ENCODE results near the gene ARPC1A.

Gene ARPC1A

DNA sequence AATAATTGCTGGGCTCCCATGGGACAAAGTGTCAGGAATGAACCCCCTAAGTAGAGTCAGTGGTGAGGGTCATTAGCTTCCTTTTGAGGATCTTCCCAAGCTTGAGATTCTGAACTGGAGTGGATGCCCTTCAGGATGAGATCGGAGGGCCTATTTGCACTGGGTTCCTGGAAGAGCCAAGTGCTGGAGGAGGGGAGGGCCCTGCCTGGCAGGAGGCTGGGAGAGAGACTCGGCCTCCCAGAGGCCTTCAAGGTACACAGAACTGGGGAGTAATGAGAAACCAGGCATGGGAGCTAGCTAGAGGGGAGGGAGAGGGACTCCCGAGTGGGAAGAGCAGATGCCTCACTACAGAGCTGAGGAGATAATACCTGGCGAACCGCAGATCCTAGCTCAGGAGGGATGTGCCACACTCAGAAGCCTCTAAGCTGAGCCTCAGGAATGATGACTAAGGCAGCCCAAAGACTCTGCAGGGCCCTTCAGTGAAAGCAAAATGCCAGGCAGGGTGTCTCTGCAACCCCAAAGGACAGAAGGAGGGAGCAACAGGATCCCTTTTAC is 73.3 kb downstream of the ARPC1A start:
- H4K8ac ChIP-seq (ENCODE audit: low read depth, low read length) = no peak overlapping the region
- WGBS (ENCODE audit: extremely low coverage, insufficient coverage, low lambda C conversion rate) = no CpG with 5 or more reads among the region's 5 CpGs
- no peak overlapping the region for H3K27ac ChIP-seq (ENCODE audit: low read depth, low read length)
- H2BK120ac ChIP-seq (ENCODE audit: low read depth, low read length) = no peak overlapping the region
- H3K27me3 ChIP-seq (ENCODE audit: insufficient read depth, low read length, poor library complexity) = no peaks in the 10 kb centered on the region
- H3K4me1 ChIP-seq (ENCODE audit: control insufficient read depth, low read depth, low read length) = no peaks in the 10 kb centered on the region
- no peak overlapping the region for H3K18ac ChIP-seq (ENCODE audit: low read length)
- H3K4me3 ChIP-seq (ENCODE audit: low read length) = no peak overlapping the region
- no peak overlapping the region for H3K56ac ChIP-seq (ENCODE audit: low read length)
- no peak overlapping the region for H2AK5ac ChIP-seq (ENCODE audit: low read length)
- no peak for DNase-seq
- H3K9ac ChIP-seq (ENCODE audit: low read length) = no peak overlapping the region
- peaks cover 24% of the 10 kb centered on the region for H3K36me3 ChIP-seq (ENCODE audit: control insufficient read depth, insufficient read depth, low read length)
- no peak overlapping the region for H2BK5ac ChIP-seq (ENCODE audit: low read length)
- H3K23ac ChIP-seq (ENCODE audit: low read length) = no peak overlapping the region
- no peak overlapping the region for H2BK15ac ChIP-seq (replicated peaks; ENCODE audit: low read depth)
- H4K5ac ChIP-seq (ENCODE audit: low read length) = no peak overlapping the region
- H3K79me2 ChIP-seq (ENCODE audit: control insufficient read depth, insufficient read depth, low read length) = no peaks in the 10 kb centered on the region
- no peak overlapping the region for H3K4ac ChIP-seq (ENCODE audit: low read depth, low read length)
- peaks cover 8% of the 10 kb centered on the region for H3K79me1 ChIP-seq (ENCODE audit: low read length)
- no peak overlapping the region for H3K4me2 ChIP-seq (ENCODE audit: low read length)

DNA sequence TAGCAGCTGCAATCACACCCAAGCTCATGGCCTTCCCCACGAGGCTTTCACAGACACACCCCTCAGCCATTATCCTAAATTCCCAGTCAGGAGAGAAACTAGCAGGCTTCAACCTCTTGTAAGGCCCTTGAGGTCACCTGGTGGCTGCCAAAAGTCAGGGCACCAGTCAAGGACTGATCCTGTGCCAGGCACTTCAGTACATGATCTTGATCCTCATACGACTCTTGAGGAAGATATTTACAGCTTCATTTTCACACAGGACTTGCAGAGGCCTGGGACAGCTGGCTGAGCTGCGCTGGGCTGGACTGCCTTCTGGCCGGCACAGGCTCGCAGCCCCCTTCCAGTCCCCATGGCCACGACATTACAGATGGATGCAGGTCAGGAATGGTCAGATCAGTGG is 73.9 kb downstream of the ARPC1A start:
- H3K36me3 ChIP-seq (ENCODE audit: control insufficient read depth, insufficient read depth, low read length) = peaks cover 28% of the 10 kb centered on the region
- no peak overlapping the region for H3K4me2 ChIP-seq (ENCODE audit: low read length)

DNA sequence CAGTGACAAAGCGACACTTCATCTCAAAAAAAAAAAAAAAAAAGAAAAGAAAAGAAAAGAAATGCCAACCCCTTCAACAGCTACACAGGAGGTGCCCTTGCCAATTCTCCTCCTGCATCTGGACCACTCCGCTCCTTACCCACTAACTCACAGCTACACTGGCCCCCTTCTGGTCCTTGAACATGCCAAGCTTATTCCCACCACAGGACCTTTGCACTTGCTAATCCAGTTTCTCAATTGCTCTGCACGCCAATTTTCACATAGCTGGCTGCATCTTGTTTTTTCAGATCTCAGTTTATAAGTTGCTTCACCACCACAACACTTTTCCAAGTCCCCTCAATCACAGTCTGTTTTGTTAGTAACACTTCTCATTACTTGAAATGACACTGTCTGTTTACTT is 77.2 kb downstream of the ARPC1A start:
- peaks cover 29% of the 10 kb centered on the region for H3K79me1 ChIP-seq (ENCODE audit: low read length)
- no CpG with 5 or more reads among the region's 3 CpGs for WGBS (ENCODE audit: extremely low coverage, insufficient coverage, low lambda C conversion rate)
- no peak overlapping the region for H3K4me2 ChIP-seq (ENCODE audit: low read length)

More for the DNA sequence above, 73.9 kb downstream of the ARPC1A start:
- Histone ChIP-seq H2AK5ac (ENCODE audit: low read length) (no peak overlapping the region), H2BK15ac (replicated peaks; ENCODE audit: low read depth) (no peak overlapping the region), H3K4me1 (ENCODE audit: control insufficient read depth, low read depth, low read length) (no peaks in the 10 kb centered on the region), H3K27ac (ENCODE audit: low read depth, low read length) (no peak overlapping the region), H3K18ac (ENCODE audit: low read length) (no peak overlapping the region), H3K56ac (ENCODE audit: low read length) (no peak overlapping the region), H3K9ac (ENCODE audit: low read length) (no peak overlapping the region), H2BK5ac (ENCODE audit: low read length) (no peak overlapping the region), H3K4ac (ENCODE audit: low read depth, low read length) (no peak overlapping the region), H3K79me1 (ENCODE audit: low read length) (peaks cover 13% of the 10 kb centered on the region), H2BK120ac (ENCODE audit: low read depth, low read length) (no peak overlapping the region), H3K27me3 (ENCODE audit: insufficient read depth, low read length, poor library complexity) (no peaks in the 10 kb centered on the region), H3K4me3 (ENCODE audit: low read length) (no peak overlapping the region), H4K5ac (ENCODE audit: low read length) (no peak overlapping the region), H4K8ac (ENCODE audit: low read depth, low read length) (no peak overlapping the region), H3K79me2 (ENCODE audit: control insufficient read depth, insufficient read depth, low read length) (peaks cover 6% of the 10 kb centered on the region), H3K23ac (ENCODE audit: low read length) (no peak overlapping the region)
- no peak for DNase-seq
- whole genome bisulfite sequencing (ENCODE audit: extremely low coverage, insufficient coverage, low lambda C conversion rate) = no CpG with 5 or more reads among the region's 6 CpGs

DNA sequence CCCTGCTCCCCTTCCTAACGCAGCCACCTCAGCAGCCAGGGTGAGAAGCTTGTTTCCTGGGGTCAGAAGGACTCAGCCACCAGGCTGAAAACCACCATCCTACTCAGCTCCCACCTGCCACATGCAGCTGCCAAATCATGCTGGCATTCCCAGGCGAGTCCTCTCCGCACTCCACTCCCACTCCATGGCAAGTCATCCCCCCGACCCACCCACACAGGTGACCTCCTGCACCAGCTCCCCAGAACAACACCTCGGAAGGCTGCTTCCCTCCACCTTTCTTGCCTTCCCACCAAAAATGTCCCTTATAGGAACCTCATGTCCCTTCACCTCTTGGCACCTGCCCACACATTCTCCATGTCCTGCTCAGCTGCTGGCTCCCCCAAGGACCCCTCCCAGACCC is 78.1 kb downstream of the ARPC1A start:
- H3K4ac ChIP-seq (ENCODE audit: low read depth, low read length) = no peak overlapping the region
- H3K4me1 ChIP-seq (ENCODE audit: control insufficient read depth, low read depth, low read length) = peaks cover 5% of the 10 kb centered on the region
- H2BK120ac ChIP-seq (ENCODE audit: low read depth, low read length) = no peak overlapping the region
- no peak for DNase-seq
- peaks cover 40% of the 10 kb centered on the region for H3K79me2 ChIP-seq (ENCODE audit: control insufficient read depth, insufficient read depth, low read length)
- no peak overlapping the region for H4K5ac ChIP-seq (ENCODE audit: low read length)
- H2AK5ac ChIP-seq (ENCODE audit: low read length) = no peak overlapping the region
- H3K27me3 ChIP-seq (ENCODE audit: insufficient read depth, low read length, poor library complexity) = no peaks in the 10 kb centered on the region
- no peak overlapping the region for H3K4me3 ChIP-seq (ENCODE audit: low read length)
- no peak overlapping the region for H3K18ac ChIP-seq (ENCODE audit: low read length)
- peaks cover 20% of the 10 kb centered on the region for H3K36me3 ChIP-seq (ENCODE audit: control insufficient read depth, insufficient read depth, low read length)
- WGBS (ENCODE audit: extremely low coverage, insufficient coverage, low lambda C conversion rate) = no CpG with 5 or more reads among the region's 5 CpGs
- H2BK5ac ChIP-seq (ENCODE audit: low read length) = no peak overlapping the region
- no peak overlapping the region for H4K8ac ChIP-seq (ENCODE audit: low read depth, low read length)
- no peak overlapping the region for H3K4me2 ChIP-seq (ENCODE audit: low read length)
- H3K79me1 ChIP-seq (ENCODE audit: low read length) = peaks cover 29% of the 10 kb centered on the region
- no peak overlapping the region for H3K56ac ChIP-seq (ENCODE audit: low read length)
- no peak overlapping the region for H2BK15ac ChIP-seq (replicated peaks; ENCODE audit: low read depth)
- H3K23ac ChIP-seq (ENCODE audit: low read length) = no peak overlapping the region
- H3K27ac ChIP-seq (ENCODE audit: low read depth, low read length) = no peak overlapping the region
- no peak overlapping the region for H3K9ac ChIP-seq (ENCODE audit: low read length)

More for the DNA sequence above, 77.2 kb downstream of the ARPC1A start:
- Histone ChIP-seq H3K23ac (ENCODE audit: low read length) (no peak overlapping the region), H2AK5ac (ENCODE audit: low read length) (no peak overlapping the region), H3K27ac (ENCODE audit: low read depth, low read length) (no peak overlapping the region), H3K56ac (ENCODE audit: low read length) (no peak overlapping the region), H2BK5ac (ENCODE audit: low read length) (no peak overlapping the region), H3K18ac (ENCODE audit: low read length) (no peak overlapping the region), H3K79me2 (ENCODE audit: control insufficient read depth, insufficient read depth, low read length) (peaks cover 35% of the 10 kb centered on the region), H4K5ac (ENCODE audit: low read length) (no peak overlapping the region), H2BK15ac (replicated peaks; ENCODE audit: low read depth) (no peak overlapping the region), H3K4me3 (ENCODE audit: low read length) (no peak overlapping the region), H3K4ac (ENCODE audit: low read depth, low read length) (no peak overlapping the region), H3K27me3 (ENCODE audit: insufficient read depth, low read length, poor library complexity) (no peaks in the 10 kb centered on the region), H4K8ac (ENCODE audit: low read depth, low read length) (no peak overlapping the region), H3K36me3 (ENCODE audit: control insufficient read depth, insufficient read depth, low read length) (peaks cover 22% of the 10 kb centered on the region), H3K9ac (ENCODE audit: low read length) (no peak overlapping the region), H3K4me1 (ENCODE audit: control insufficient read depth, low read depth, low read length) (peaks cover 5% of the 10 kb centered on the region), H2BK120ac (ENCODE audit: low read depth, low read length) (no peak overlapping the region)
- no peak for DNase-seq

DNA sequence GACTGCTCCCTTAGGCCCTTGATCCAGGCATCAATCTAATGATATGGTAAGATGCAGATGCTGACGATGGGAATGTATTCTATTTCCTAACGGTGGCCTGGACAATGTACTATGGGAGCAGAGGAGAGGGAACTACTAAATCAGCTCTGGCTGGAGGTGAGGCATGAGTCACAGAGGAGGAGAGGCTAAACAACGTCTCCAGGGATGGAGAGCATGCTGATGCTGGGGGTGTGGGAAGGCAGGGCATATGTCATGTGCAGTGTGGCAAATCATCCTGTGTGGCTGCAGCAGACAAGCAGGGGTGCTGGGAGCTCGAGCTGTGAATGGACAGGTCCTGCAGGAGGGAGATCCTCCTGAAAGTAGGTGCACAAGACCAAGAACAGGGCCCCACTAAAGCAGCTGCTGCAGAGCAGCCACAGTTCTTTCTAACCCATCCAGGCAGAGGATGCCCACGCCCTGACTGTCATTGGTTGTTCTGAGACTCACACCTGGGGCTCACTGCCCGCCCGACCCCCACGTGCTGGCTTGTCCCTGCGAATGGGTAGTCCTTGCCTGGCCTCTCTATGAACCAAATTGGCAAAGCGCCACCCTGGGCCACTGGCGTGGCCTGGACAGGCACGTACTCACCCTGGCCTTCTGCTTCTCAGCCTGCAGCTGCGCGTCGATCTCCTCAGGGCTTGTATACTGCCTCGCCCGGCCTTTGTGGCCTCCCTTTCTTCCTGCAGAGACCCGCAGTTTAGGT is 78.7 kb downstream of the ARPC1A start:
- Histone ChIP-seq H3K79me1 (ENCODE audit: low read length) (peaks cover 30% of the 10 kb centered on the region), H3K9ac (ENCODE audit: low read length) (no peak overlapping the region), H2BK5ac (ENCODE audit: low read length) (no peak overlapping the region), H3K27me3 (ENCODE audit: insufficient read depth, low read length, poor library complexity) (no peaks in the 10 kb centered on the region), H3K18ac (ENCODE audit: low read length) (no peak overlapping the region), H3K4me2 (ENCODE audit: low read length) (no peak overlapping the region), H2BK15ac (replicated peaks; ENCODE audit: low read depth) (no peak overlapping the region), H2AK5ac (ENCODE audit: low read length) (no peak overlapping the region), H3K27ac (ENCODE audit: low read depth, low read length) (no peak overlapping the region), H2BK120ac (ENCODE audit: low read depth, low read length) (no peak overlapping the region), H3K56ac (ENCODE audit: low read length) (no peak overlapping the region), H3K4me3 (ENCODE audit: low read length) (no peak overlapping the region), H3K23ac (ENCODE audit: low read length) (no peak overlapping the region), H4K5ac (ENCODE audit: low read length) (no peak overlapping the region), H4K8ac (ENCODE audit: low read depth, low read length) (no peak overlapping the region), H3K36me3 (ENCODE audit: control insufficient read depth, insufficient read depth, low read length) (peaks cover 17% of the 10 kb centered on the region), H3K79me2 (ENCODE audit: control insufficient read depth, insufficient read depth, low read length) (peaks cover 46% of the 10 kb centered on the region), H3K4me1 (ENCODE audit: control insufficient read depth, low read depth, low read length) (peaks cover 5% of the 10 kb centered on the region), H3K4ac (ENCODE audit: low read depth, low read length) (no peak overlapping the region)
- DNase-seq = no peak
- no CpG with 5 or more reads among the region's 18 CpGs for WGBS (ENCODE audit: extremely low coverage, insufficient coverage, low lambda C conversion rate)

DNA sequence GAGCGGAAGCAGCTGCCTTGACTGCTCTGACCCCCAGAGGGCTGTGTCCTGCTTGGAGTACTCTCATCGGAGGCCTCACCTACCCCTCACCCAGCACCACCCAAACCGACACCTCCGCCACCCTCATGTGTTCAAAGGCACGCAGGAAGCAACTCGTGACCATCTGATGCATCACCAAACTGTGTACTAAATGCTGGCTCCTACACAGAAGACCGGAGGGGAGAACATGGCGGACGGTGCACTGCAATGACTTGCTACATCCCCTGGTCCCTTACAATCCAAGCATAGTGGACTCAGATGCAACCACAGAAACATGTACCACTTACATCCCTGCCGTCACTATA is 79.3 kb downstream of the ARPC1A start:
- H2BK15ac ChIP-seq (replicated peaks; ENCODE audit: low read depth) = no peak overlapping the region
- H2AK5ac ChIP-seq (ENCODE audit: low read length) = no peak overlapping the region
- H3K23ac ChIP-seq (ENCODE audit: low read length) = no peak overlapping the region
- no peak overlapping the region for H4K8ac ChIP-seq (ENCODE audit: low read depth, low read length)
- peaks cover 31% of the 10 kb centered on the region for H3K79me1 ChIP-seq (ENCODE audit: low read length)
- no peak overlapping the region for H2BK120ac ChIP-seq (ENCODE audit: low read depth, low read length)
- H3K4ac ChIP-seq (ENCODE audit: low read depth, low read length) = no peak overlapping the region
- DNase-seq = no peak
- H3K18ac ChIP-seq (ENCODE audit: low read length) = no peak overlapping the region
- peaks cover 7% of the 10 kb centered on the region for H3K4me1 ChIP-seq (ENCODE audit: control insufficient read depth, low read depth, low read length)
- H3K9ac ChIP-seq (ENCODE audit: low read length) = no peak overlapping the region
- no peak overlapping the region for H3K4me3 ChIP-seq (ENCODE audit: low read length)
- no peak overlapping the region for H2BK5ac ChIP-seq (ENCODE audit: low read length)
- H4K5ac ChIP-seq (ENCODE audit: low read length) = no peak overlapping the region
- H3K79me2 ChIP-seq (ENCODE audit: control insufficient read depth, insufficient read depth, low read length) = peaks cover 51% of the 10 kb centered on the region
- no peaks in the 10 kb centered on the region for H3K27me3 ChIP-seq (ENCODE audit: insufficient read depth, low read length, poor library complexity)
- peaks cover 17% of the 10 kb centered on the region for H3K36me3 ChIP-seq (ENCODE audit: control insufficient read depth, insufficient read depth, low read length)
- no CpG with 5 or more reads among the region's 10 CpGs for WGBS (ENCODE audit: extremely low coverage, insufficient coverage, low lambda C conversion rate)
- no peak overlapping the region for H3K56ac ChIP-seq (ENCODE audit: low read length)
- no peak overlapping the region for H3K4me2 ChIP-seq (ENCODE audit: low read length)
- no peak overlapping the region for H3K27ac ChIP-seq (ENCODE audit: low read depth, low read length)
